ENCODE measurements around the gene SPTBN4. TPM values are rescaled to one million over a fixed set of nuclear protein-coding genes. Genes with fewer than 3 reads are reported as not detected.
"Not testable (repeated sequence)": the region's sequence is repeated elsewhere in the genome, so short reads cannot be mapped to it uniquely, and the experiment has no call there.

The SPTBN4 gene
- polyA plus RNA-seq, 12 donors, result 0.14 to 0.83 (median 0.33) TPM; not detected in 2

- DNase-seq, result no peak
Measured at GRCh38 chr19:40528533-40529092, 61.8 kb downstream of the SPTBN4 start.

GRCh38 chr19:40529093-40529954, 62.5 kb downstream of the SPTBN4 start:
- peak; percentile 91 for DNase-seq

DNA sequence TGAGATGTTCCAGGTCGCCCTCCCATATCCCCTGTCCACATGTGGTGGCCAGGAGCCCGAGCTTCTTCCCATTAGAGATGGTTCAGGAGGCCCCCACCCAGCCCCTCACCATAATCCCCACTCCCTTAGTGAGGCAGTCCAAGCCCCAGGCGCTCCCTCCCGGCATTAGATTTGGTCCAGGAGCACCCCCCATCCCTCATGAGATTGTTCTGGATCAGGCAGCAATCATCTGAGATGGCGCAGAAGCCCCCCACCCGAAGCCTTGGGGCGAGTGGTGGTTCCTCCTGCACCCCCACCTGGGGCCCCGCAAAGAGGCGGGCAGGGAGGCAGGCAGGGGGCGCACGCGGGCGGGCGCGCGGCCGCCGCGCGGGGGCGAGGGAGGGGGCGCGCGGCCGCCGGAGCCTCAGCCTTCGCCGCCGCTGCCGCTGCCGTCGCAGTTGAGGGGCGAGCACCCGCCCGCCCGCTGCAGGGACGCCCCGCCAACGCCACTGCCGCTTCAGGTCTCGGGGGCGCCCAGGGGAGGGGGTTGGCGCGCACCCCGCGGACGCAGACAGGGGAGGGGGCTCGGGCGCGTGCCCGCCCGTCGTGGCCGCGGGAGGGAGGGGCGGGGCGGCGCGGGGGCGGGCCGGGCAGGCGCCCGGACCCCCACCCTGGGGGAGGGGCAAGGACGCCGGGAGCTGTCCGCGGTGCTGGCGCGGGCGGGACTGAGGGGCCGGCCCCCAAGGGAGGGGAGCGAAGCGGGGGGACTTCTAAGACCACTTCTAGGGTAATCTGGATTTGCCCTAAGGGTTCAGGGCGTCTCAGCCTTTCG, 63.5 kb downstream of the SPTBN4 start:
- DNase-seq, result no peak

- DNase-seq, result no peak
Measured at GRCh38 chr19:40533508-40533907, 66.7 kb downstream of the SPTBN4 start.

GRCh38 chr19:40534148-40534547, 67.3 kb downstream of the SPTBN4 start:
- no peak for DNase-seq

DNA sequence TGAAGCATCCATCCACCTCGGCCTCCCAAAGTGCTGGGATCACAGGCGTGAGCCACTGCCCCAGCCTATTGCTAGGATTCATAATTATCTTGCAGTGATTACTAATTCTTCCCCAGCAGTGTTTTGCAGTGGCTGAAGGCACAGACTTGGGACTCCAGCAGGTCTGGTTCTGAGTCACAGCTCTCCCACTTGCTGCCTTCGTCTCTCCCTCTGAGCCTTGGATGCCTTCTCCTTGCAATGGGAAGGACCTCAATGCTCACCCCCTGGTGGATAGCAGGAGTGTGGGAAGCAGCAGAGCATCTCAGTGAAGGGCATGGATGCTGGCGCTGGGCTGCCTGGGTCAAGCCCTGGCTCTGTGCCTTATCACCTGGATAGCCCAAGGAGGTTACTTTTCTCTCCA, 72.3 kb downstream of the SPTBN4 start:
- no peak for DNase-seq

GRCh38 chr19:40542202-40542859, 75.5 kb downstream of the SPTBN4 start:
- DNase-seq, result no peak

DNA sequence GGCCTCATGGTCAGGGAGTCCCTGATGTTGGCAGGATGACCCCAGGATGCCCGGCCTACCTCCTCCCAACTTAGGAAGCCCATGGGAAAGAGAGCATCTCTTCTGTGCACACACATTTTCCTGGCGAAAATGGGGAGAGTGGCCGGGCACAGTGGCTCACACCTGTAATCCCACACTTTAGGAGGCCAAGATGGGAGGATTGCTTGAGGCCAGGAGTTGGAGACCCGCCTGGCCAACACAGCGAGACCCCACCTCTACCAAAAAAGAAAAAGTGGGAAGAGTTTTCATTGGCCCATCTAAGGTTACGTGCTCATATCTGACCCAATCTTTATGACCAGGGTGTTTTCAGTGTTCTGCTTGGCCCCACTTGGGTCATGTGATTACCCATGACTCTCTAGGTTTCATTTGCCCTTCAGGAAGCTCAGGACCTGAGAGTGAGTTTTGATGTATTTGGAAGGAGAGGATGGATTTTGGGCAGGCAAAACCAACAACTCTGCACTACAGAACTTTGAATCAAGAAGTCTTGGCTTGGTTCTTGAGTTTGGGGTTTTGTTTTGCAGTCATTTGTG, 76.3 kb downstream of the SPTBN4 start:
- no peak for DNase-seq

DNA sequence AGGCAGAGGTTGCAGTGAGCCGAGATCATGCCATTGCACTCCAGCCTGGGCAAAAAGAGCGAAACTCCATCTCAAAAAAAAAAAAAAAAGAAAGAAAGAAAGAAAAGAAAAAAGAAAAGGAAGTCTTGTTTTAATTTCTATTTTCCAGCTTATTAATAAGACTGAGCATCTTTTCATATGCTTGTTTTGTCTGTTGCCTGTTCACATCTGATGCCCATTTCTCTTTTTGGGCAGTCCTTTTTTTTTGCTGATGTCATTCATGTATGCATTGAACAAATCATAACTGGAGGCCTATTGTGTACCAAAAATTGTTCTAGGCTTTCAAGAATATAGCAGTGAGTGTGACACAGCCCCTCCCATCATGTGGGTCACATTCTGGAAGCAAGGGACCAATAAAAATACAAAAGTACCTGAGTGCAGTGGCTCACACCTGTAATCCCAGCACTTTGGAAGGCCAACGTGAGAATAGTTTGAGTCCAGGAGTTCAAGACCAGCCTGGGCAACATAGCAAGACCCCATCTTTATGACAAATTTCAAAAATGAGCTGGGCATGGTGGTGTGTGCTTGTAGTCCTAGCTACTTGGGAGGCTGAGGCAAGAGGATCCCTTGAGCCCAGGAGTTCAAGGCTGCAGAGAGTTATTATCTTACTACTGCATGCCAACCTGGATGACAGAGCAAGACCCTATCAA, 79.5 kb downstream of the SPTBN4 start:
- DNase-seq, result not testable (repeated sequence)

DNA sequence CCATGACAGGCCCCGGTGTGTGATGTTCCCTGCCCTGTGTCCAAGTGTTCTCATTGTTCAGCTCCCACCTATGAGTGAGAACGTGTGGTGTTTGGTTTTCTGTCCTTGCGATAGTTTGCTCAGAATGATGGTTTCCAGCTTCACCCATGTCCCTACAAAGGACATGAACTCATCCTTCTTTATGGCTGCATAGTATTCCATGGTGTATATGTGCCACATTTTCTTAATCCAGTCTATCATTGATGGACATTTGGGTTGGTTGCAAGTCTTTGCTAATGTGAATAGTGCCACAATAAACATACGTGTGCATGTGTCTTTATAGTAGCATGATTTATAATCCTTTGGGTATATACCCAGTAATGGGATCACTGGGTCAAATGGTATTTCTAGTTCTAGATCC, 80.4 kb downstream of the SPTBN4 start:
- DNase-seq, result not testable (repeated sequence)

- no peak for DNase-seq
Measured at GRCh38 chr19:40547836-40548235, 81.0 kb downstream of the SPTBN4 start.

GRCh38 chr19:40549007-40549708, 82.4 kb downstream of the SPTBN4 start:
- no peak for DNase-seq

- no peak for DNase-seq
Measured at GRCh38 chr19:40550951-40551350, 84.2 kb downstream of the SPTBN4 start.

DNA sequence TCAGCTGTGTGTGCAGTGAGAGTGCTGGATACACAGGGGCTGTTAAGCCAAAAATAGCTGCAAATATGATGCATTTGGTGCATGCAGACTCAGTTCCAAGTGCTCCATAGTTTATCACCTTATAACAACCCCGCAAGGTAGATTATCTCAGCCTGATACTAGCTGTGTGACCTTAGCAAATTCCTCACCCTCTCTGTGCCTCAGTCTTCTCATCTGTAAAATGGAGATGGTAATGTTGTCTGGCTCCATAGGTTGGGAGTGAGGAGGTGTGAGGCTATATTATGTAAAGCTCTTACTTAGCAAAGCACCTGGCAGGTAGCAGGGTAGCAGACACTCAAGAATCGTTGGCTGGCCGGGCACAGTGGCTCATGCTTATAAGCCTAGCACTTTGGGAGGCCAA, 86.0 kb downstream of the SPTBN4 start:
- no peak for DNase-seq

DNA sequence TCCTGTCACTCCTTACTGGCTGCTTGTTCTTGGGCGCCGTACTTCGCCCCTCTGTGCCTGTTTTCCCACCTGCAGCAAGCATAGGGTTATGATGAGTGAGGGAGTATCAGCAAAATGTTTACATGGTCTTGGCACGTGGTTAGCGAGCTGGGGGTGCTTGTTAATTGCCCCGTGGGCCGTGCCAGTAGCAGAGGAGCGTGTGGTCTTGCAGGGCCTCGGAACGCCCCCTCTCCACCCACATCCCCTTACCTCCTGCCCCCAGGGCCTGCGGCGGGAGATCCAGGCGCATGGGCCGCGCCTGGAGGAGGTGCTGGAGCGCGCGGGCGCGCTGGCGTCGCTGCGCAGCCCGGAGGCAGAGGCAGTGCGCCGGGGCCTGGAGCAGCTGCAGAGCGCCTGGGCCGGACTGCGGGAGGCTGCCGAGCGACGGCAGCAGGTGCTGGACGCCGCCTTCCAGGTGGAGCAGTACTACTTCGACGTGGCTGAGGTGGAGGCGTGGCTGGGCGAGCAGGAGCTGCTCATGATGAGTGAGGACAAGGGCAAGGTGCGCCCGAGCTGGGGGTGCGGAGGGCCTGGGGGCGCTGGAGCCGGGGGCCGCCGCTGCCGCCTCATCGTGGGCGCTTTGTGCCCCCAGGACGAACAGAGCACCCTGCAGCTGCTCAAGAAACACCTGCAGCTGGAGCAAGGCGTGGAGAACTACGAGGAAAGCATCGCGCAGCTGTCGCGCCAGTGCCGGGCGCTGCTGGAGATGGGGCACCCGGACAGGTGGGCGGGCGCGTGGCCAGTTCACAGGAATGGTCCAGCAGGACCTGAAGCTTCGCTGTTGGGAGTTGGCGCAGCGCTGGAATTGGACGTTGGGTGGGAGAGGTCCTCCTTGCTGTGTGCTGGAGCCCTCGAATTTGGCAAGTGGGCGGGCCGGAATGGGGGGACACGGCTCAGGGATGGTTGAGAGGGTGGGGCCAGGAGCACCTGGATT, 87.4 kb downstream of the SPTBN4 start:
- DNase-seq, result no peak

GRCh38 chr19:40555978-40556689, 89.3 kb downstream of the SPTBN4 start:
- DNase-seq, result no peak

GRCh38 chr19:40556953-40557530, 90.2 kb downstream of the SPTBN4 start:
- DNase-seq, result no peak

- no peak for DNase-seq
Measured at GRCh38 chr19:40559394-40559793, 92.6 kb downstream of the SPTBN4 start.

All from muscle of arm (tissue), 12 donors.